Osteoblast (primary cell): ENCODE data around the gene DCDC2C. TPM values are rescaled to one million over a fixed set of nuclear protein-coding genes. Genes with fewer than 3 reads are reported as not detected.

ENCODE experiments used
- DNase-seq: peaks from one replicate; pipeline ENCODE4 v3.0.0; 2011; ENCODE audit warnings: low spot score, mixed read lengths; ENCODE audit not compliant: insufficient read length; ENCODE audit errors: missing footprints
- H2AFZ ChIP-seq: 2 replicates; pipeline ENCODE4 v1.6.0; 2011; ENCODE audit warnings: mild to moderate bottlenecking, low read length
- H3K27ac ChIP-seq: 2 replicates; pipeline ENCODE4 v1.5.1; 2011; ENCODE audit warnings: mild to moderate bottlenecking, low read depth, low read length, moderate library complexity
- H3K27me3 ChIP-seq: 2 replicates; pipeline ENCODE4 v1.6.0; 2012; ENCODE audit warnings: mild to moderate bottlenecking, control low read depth, inconsistent platforms, low read length, moderate library complexity; ENCODE audit not compliant: insufficient read depth
- H3K36me3 ChIP-seq: 2 replicates; pipeline ENCODE4 v1.5.1; 2011; ENCODE audit warnings: mild to moderate bottlenecking, low read length, control low read depth, moderate library complexity; ENCODE audit not compliant: insufficient read depth
- H3K4me1 ChIP-seq: 2 replicates; pipeline ENCODE4 v1.5.1; 2011; ENCODE audit warnings: mild to moderate bottlenecking, low read length, control low read depth, moderate library complexity; ENCODE audit not compliant: insufficient read depth
- H3K4me2 ChIP-seq: 2 replicates; pipeline ENCODE4 v1.6.0; 2011; ENCODE audit warnings: mild to moderate bottlenecking, low read length; ENCODE audit not compliant: insufficient read depth
- H3K4me3 ChIP-seq: fragments of 200-600 bp; sonication (generic); 3 replicates; pipeline ENCODE4 v1.5.1; 2012; ENCODE audit warnings: mild to moderate bottlenecking, low read length, inconsistent platforms; ENCODE audit not compliant: insufficient read depth
- H3K79me2 ChIP-seq: 2 replicates; pipeline ENCODE4 v1.6.0; 2012; ENCODE audit warnings: mild to moderate bottlenecking, low read length, control low read depth, inconsistent platforms; ENCODE audit not compliant: insufficient read depth
- H3K9me3 ChIP-seq: 2 replicates; pipeline ENCODE4 v1.5.1; 2011; ENCODE audit warnings: low read depth, low read length, control low read depth
- H4K20me1 ChIP-seq: 2 replicates; pipeline ENCODE4 v1.6.0; 2012; ENCODE audit warnings: mild to moderate bottlenecking, low read length, control low read depth; ENCODE audit not compliant: insufficient read depth
- total RNA-seq: library from RNA; depleted of rRNA; stranded (reverse); fragments of >200 nt; gene quantifications from 2 replicates; pipeline ENCODE4 v1.2.3, GENCODE V29; 2012
- TF ChIP-seq, protein P1 (sequence below): IDR thresholded peaks from 2 replicates; pipeline ENCODE4 v1.5.1; 2011; ENCODE audit warnings: mild to moderate bottlenecking, low read depth, low read length, moderate library complexity; ENCODE audit errors: extremely low read depth

Gene DCDC2C
- total RNA-seq, 1 donor = not detected

- no peak overlapping the region for H3K27ac ChIP-seq
- H3K9me3 ChIP-seq = no peaks in the 10 kb centered on the region
- H3K4me3 ChIP-seq = no peak overlapping the region
- no peaks in the 10 kb centered on the region for H3K36me3 ChIP-seq
- no peaks in the 10 kb centered on the region for H4K20me1 ChIP-seq
- H3K4me1 ChIP-seq = no peaks in the 10 kb centered on the region
- no peak overlapping the region for H3K4me2 ChIP-seq
- TF ChIP-seq, protein P1, sequence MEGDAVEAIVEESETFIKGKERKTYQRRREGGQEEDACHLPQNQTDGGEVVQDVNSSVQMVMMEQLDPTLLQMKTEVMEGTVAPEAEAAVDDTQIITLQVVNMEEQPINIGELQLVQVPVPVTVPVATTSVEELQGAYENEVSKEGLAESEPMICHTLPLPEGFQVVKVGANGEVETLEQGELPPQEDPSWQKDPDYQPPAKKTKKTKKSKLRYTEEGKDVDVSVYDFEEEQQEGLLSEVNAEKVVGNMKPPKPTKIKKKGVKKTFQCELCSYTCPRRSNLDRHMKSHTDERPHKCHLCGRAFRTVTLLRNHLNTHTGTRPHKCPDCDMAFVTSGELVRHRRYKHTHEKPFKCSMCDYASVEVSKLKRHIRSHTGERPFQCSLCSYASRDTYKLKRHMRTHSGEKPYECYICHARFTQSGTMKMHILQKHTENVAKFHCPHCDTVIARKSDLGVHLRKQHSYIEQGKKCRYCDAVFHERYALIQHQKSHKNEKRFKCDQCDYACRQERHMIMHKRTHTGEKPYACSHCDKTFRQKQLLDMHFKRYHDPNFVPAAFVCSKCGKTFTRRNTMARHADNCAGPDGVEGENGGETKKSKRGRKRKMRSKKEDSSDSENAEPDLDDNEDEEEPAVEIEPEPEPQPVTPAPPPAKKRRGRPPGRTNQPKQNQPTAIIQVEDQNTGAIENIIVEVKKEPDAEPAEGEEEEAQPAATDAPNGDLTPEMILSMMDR = no peak
- no peak for DNase-seq
- no peak overlapping the region for H2AFZ ChIP-seq
- no peaks in the 10 kb centered on the region for H3K27me3 ChIP-seq
- no peaks in the 10 kb centered on the region for H3K79me2 ChIP-seq
Measured at GRCh38 chr2:3739313-3739712, 35.9 kb downstream of the DCDC2C start.

DNA sequence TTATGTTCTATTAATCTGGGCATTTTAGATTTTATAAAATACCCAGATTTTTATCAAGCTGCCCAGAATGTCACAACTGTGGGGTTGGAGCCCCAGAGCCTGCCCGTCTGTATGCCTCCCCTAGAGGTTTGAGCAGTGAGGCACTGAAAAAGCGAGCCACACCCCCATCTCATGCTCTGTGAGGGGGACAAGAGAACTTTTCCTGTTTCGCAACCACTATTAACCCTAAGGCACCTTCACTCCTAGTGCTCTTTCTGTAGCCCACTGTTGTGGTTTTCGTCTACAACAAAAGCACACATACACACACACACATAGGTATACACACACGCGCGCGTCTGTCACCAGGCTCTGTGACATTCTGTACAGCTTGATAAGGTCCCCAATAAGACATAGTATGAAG is 38.0 kb downstream of the DCDC2C start:
- Histone ChIP-seq H3K36me3 (no peaks in the 10 kb centered on the region), H3K27ac (no peak overlapping the region), H3K79me2 (no peaks in the 10 kb centered on the region), H3K4me2 (no peak overlapping the region), H3K9me3 (no peaks in the 10 kb centered on the region), H3K27me3 (no peaks in the 10 kb centered on the region), H3K4me3 (no peak overlapping the region), H4K20me1 (no peaks in the 10 kb centered on the region), H3K4me1 (no peaks in the 10 kb centered on the region), H2AFZ (no peak overlapping the region)
- no peak for DNase-seq
- TF ChIP-seq, protein P1 = no peak

DNA sequence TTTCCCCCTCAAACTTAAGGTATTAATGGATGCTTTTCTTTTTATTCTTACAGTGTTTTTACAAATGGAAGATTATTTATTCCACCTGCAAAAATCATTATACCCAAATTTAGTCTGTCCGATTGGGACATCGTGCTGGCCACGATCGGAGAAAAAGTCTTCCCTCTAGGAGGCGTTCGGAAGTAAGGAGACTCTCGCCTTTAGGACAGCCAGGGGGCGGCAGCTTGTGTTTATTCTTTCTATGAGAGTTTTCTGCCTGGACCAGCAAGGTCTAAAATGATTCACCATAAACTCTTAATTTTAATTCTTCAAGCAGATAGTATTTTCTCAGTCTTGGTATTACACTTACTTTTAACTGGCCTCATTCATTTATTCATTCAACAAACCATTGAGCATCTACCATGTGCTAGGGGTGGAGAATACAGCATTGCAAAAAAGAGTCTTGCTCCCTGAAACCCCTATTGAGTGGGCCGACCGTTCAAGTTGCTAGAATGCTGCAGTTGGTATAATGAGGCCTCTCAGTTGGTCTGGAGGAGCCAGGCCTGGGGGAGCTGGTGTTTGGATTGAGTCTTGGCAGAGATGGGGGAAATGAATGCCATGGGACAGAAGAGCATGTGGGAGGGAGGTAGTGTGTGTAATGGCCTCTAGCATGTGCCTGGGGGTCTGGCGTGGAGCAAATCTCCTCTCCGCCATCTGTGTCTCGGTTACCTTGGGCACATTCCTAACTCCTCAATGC is 38.7 kb downstream of the DCDC2C start:
- Histone ChIP-seq H3K79me2 (no peaks in the 10 kb centered on the region), H4K20me1 (no peaks in the 10 kb centered on the region), H3K4me1 (no peaks in the 10 kb centered on the region)

GRCh38 chr2:3742743-3743508 is 39.6 kb downstream of the DCDC2C start:
- Histone ChIP-seq H3K79me2 (no peaks in the 10 kb centered on the region), H3K4me2 (no peak overlapping the region), H3K27ac (no peak overlapping the region), H2AFZ (no peak overlapping the region), H3K4me3 (no peak overlapping the region), H3K4me1 (no peaks in the 10 kb centered on the region), H3K27me3 (no peaks in the 10 kb centered on the region), H3K9me3 (no peaks in the 10 kb centered on the region), H4K20me1 (no peaks in the 10 kb centered on the region), H3K36me3 (no peaks in the 10 kb centered on the region)
- TF ChIP-seq, protein P1 = no peak
- no peak for DNase-seq

More for the DNA sequence above, 38.7 kb downstream of the DCDC2C start:
- no peaks in the 10 kb centered on the region for H3K36me3 ChIP-seq
- no peaks in the 10 kb centered on the region for H3K9me3 ChIP-seq
- H3K4me3 ChIP-seq = no peak overlapping the region
- TF ChIP-seq, protein P1 = no peak
- H2AFZ ChIP-seq = no peak overlapping the region
- no peak overlapping the region for H3K4me2 ChIP-seq
- DNase-seq = no peak
- no peak overlapping the region for H3K27ac ChIP-seq
- no peaks in the 10 kb centered on the region for H3K27me3 ChIP-seq
